GM21529 (cell line): ENCODE measurements around the gene LNPEP.
A peak's percentile ranks its signal among the peaks of the same experiment; 100 is the strongest.

ENCODE experiments used
- ATAC-seq: cut with Tn5 transposase; IDR thresholded peaks from one replicate; pipeline ENCODE4 v1.9.1; 2021; ENCODE audit not compliant: unreplicated experiment

LNPEP gene

DNA sequence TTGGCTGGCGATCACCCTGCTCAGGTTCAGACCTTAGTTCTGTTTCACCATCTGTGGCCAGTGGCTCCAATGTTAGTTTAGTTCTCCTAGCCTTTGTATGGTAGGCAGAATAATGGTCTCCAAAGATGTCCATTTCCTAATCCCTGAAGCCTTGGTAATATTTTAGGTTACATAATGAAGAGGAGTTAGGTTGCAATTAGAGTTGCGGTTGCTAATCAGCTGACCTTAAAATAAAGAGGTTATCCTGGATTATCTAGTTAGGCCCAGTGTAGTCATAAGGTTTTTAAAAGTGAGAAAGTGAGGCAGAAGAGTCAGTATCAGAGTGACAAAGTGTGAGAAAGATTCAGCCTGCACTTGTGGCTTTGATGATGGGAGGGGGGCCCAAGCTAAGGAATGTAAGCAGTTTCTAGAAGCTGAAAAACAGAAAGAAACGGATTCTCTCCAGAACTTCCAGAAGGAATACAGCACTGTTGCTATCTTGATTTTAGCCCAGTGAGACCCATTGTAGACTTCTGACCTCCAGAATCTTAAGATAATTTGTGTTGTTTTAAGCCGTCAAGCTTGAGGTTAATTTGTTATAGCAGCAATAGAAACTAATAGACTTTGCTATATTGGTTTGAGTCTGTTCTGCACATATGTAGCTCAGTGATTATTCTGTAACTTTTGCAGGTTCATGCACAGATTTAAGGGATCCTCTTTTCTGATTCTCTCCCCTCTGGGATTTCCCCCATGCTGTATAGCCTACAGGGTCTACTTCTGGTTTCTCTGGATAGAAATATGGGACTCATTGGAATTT, 21.6 kb downstream of the LNPEP start:
- peak; percentile 47 for ATAC-seq

DNA sequence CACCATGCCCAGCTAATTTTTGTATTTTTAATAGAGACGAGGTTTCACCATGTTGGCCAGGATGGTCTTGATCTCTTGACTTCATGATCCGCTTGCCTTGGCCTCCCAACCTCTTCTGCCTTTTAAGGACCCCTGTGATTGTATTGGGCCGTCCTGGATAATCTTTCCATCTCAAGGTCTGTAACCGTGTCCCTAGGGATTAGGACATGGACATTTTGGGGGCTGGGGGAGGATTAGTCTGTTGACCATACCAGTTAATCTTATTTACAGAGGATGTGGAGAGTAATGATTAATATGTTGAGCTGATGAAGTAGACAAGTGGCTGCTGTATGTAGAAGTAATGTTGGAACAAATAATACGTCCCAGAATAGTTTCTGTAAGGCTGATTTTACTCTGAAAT, 23.1 kb downstream of the LNPEP start:
- no peak for ATAC-seq

DNA sequence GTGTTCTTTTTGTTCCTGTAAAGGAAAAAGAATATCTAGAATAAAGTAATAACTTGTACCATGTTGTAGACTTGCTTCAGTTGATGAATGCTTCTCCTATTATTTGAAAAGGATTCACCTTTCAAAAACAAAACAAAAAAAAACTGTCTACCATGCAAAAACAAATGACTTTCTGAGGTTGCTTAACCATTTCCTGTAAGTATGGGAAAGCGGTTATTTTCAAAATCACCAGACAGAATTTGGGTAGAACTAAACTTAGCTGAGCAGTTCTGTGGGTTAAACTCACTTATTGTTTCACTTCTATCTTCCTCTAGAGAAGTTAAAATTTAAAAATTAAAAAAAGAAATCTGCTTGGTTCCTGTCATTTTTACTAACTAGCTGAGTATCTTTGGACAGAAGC, 25.2 kb downstream of the LNPEP start:
- peak; percentile 59 for ATAC-seq

- no peak for ATAC-seq
Observed at GRCh38 chr5:96962540-96962991, 26.7 kb downstream of the LNPEP start.

GRCh38 chr5:96963267-96963666, 27.4 kb downstream of the LNPEP start:
- ATAC-seq = peak; percentile 52

GRCh38 chr5:96966801-96967200, 30.9 kb downstream of the LNPEP start:
- no peak for ATAC-seq

GRCh38 chr5:96967400-96967799, 31.5 kb downstream of the LNPEP start:
- ATAC-seq = no peak

GRCh38 chr5:96968074-96968473, 32.2 kb downstream of the LNPEP start:
- ATAC-seq = no peak

DNA sequence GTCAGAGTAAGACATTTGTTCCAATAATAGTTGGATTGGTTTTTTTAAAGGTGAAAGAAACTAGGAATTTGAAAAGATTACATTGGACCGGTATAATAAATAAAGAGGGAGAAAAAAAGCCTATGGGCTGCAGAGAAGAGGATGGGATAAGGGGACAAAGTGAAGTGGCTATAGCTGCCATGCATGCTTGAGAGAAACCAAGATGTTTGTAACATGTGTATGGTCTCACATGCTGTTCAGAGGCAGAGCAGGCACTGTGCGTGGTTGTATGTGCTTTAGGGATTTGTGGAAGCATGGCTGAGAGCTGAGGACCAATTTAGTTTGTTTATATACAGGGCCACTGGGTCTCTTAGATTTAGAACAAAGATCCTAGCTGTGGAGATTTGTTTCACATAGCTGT, 32.7 kb downstream of the LNPEP start:
- no peak for ATAC-seq

GRCh38 chr5:96969366-96969765, 33.5 kb downstream of the LNPEP start:
- no peak for ATAC-seq

- no peak for ATAC-seq
Observed at GRCh38 chr5:96972599-96973334, 36.9 kb downstream of the LNPEP start.

- peak; percentile 38 for ATAC-seq
Observed at GRCh38 chr5:96973532-96974401, 37.9 kb downstream of the LNPEP start.

GRCh38 chr5:96975656-96976055, 39.8 kb downstream of the LNPEP start:
- no peak for ATAC-seq

DNA sequence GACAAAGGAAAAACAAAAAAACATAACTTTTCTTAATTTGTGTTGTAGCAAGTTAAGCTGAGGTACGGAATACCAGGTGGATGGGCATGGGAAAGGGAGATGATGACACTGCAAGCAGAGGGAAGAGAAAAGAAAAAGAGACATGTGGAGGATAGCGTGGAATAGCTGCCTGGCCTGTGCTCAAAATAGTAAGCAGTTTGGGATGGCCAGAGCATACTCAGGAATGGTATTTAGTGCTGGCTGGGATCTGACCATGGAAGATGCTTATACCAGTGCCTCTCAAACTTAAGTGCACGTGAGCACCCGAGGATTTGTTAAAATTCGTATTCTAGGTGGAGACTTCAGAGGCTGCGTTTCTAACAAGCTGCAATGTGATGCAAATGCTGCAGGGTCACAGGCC, 41.3 kb downstream of the LNPEP start:
- ATAC-seq = no peak

GRCh38 chr5:96978812-96979449, 43.1 kb downstream of the LNPEP start:
- no peak for ATAC-seq

GRCh38 chr5:96984506-96985192, 48.8 kb downstream of the LNPEP start:
- ATAC-seq = no peak

DNA sequence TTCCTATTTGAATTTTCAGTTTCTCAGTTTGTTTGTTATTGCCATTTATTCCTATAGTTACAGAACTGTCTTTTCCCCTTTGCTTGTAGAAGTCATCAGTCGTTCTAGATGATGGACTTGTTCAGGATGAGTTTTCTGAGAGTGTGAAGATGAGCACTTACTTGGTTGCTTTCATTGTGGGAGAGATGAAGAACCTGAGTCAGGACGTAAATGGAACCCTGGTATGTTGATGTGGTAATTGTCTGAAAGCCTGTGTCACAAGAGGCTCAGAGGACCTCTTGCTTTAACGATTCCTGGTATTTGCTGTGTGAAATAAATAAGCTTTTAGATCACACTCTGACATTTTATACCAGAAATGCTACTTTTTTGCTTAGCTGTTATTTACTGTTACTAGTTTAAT, 50.6 kb downstream of the LNPEP start:
- ATAC-seq = no peak

DNA sequence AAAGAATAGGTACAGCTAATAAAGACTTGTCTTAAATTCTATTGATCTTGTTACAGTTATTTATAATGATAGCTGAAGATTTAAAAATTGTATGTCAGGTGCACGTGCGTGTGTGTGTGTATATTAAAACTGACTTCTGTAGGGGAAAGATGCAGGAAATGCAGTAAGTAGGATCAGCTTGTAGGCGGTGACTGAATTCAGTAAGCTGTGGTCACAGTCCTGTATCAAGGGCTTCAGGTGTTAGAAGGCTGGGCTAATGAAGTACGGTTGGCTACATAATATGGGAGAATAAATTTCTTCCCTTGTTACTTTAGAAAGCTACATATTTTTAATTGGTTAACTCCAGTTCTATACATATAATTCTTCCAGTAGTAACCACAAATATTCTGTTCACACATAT, 54.2 kb downstream of the LNPEP start:
- no peak for ATAC-seq

DNA sequence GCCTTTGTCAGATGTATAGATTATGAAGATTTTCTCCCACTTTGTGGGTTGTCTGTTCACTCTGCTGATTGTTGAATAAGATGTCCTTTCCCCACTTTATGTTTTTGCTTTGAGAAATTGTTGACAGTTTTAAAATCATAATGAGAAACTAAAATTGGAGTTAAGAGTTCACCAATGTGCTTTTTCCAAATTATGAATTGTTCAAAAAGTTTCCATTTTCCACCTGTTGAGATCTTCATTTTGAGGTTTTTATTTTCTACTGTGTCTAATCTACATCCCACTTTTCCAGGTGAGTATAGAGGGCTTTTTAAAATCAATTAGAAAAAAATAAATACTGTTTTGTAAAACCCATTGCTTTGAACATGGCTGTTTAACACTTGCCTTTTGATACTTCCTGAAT, 55.8 kb downstream of the LNPEP start:
- ATAC-seq = no peak

DNA sequence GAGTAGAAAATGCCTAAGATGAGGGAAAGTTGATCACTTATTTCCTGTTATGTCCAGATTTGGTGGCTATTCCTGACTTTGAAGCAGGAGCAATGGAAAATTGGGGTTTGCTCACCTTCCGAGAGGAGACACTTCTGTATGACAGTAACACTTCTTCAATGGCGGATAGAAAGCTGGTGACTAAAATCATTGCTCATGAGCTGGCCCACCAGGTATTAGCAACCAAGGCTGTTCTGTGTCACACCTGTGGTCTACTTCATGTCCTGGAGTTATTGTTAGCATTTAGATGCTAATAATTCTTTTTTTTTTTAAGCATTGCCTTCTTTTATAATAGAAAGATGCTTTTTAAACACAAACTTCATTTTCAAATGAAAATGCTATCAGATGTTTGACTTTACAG, 57.9 kb downstream of the LNPEP start:
- no peak for ATAC-seq
